ENCODE results near the gene DST. TPM values are rescaled to one million over a fixed set of nuclear protein-coding genes. Genes with fewer than 3 reads are reported as not detected.
A peak's percentile ranks its signal among the peaks of the same experiment; 100 is the strongest.

The DST gene
- total and polyA plus RNA-seq, 11 donors, result 107 to 607 (median 366) TPM

- no peak overlapping the region for H3K4me3 ChIP-seq
- peaks cover 0 to 25% (median 12%) of the 10 kb centered on the region in 12 donors for H3K4me1 ChIP-seq
- H3K27ac ChIP-seq, result no peak overlapping the region
- no peak for TF ChIP-seq CTCF (IDR thresholded peaks at IDR 0.05)
- no peak for TF ChIP-seq POLR2A (IDR thresholded peaks at IDR 0.05)
- H3K36me3 ChIP-seq, result peaks cover 0 to 100% (median 60%) of the 10 kb centered on the region in 9 donors
- WGBS, 4 donors, result 85 to 91% (median 89%) methylated on average over 2 of the region's 2 CpGs
- intact Hi-C loops (cut with DNase I), result no loop called here
- DNase-seq (no peak), ATAC-seq (no peak)
- H3K27me3 ChIP-seq, result no peaks in the 10 kb centered on the region
- H3K9me3 ChIP-seq, result no peaks in the 10 kb centered on the region
Measured at GRCh38 chr6:56488281-56488680, 154.4 kb downstream of the DST start.

GRCh38 chr6:56486681-56487080 lies 156.0 kb downstream of the DST start:
- DNase-seq, result no peak
- intact Hi-C loops (cut with DNase I), result no loop called here
- Histone ChIP-seq H3K9me3 (no peaks in the 10 kb centered on the region), H3K27ac (no peak overlapping the region), H3K4me1 (peaks cover 0 to 12% (median 5%) of the 10 kb centered on the region in 12 donors), H3K27me3 (no peaks in the 10 kb centered on the region), H3K36me3 (peaks cover 0 to 100% (median 58%) of the 10 kb centered on the region in 9 donors), H3K4me3 (no peak overlapping the region)
- TF ChIP-seq POLR2A (IDR thresholded peaks at IDR 0.05) (no peak), CTCF (IDR thresholded peaks at IDR 0.05) (no peak)
- no peak for ATAC-seq
- WGBS, 4 donors, result 90 to 98% (median 94%) methylated on average over 3 of the region's 3 CpGs

- DNase-seq, result no peak
- 87 to 92% (median 91%) methylated on average over 2 of the region's 2 CpGs for WGBS, 4 donors
- intact Hi-C loops (cut with DNase I), result no loop called here
Measured at GRCh38 chr6:56484669-56485068, 158.0 kb downstream of the DST start.

GRCh38 chr6:56483929-56484328 lies 158.8 kb downstream of the DST start:
- TF ChIP-seq CTCF (IDR thresholded peaks at IDR 0.05), result no peak
- TF ChIP-seq POLR2A (IDR thresholded peaks at IDR 0.05), result no peak
- no peaks in the 10 kb centered on the region for H3K27me3 ChIP-seq
- DNase-seq (no peak), ATAC-seq (no peak)
- intact Hi-C loops (cut with DNase I), result no loop called here
- peaks cover 0 to under 1% (median 0%) of the 10 kb centered on the region in 12 donors for H3K4me1 ChIP-seq
- H3K4me3 ChIP-seq, result no peak overlapping the region
- H3K27ac ChIP-seq, result peak overlapping the region in 1 of 12 donors; percentile 8
- H3K36me3 ChIP-seq, result peaks cover 0 to 100% (median 72%) of the 10 kb centered on the region in 9 donors
- peaks cover 0 to 8% (median 0%) of the 10 kb centered on the region in 12 donors for H3K9me3 ChIP-seq
- 80 to 94% (median 90%) methylated on average over 1 of the region's 1 CpG for WGBS, 4 donors

More at GRCh38 chr6:56484669-56485068, 158.0 kb downstream of the DST start:
- no peak overlapping the region for H3K4me3 ChIP-seq
- H3K27me3 ChIP-seq, result no peaks in the 10 kb centered on the region
- peaks cover 0 to 100% (median 65%) of the 10 kb centered on the region in 9 donors for H3K36me3 ChIP-seq
- H3K9me3 ChIP-seq, result peaks cover 0 to 1% (median 0%) of the 10 kb centered on the region in 12 donors
- no peak for ATAC-seq
- H3K27ac ChIP-seq, result peak overlapping the region in 1 of 12 donors; percentile 19
- H3K4me1 ChIP-seq, result no peaks in the 10 kb centered on the region
- no peak for TF ChIP-seq CTCF (IDR thresholded peaks at IDR 0.05)
- TF ChIP-seq POLR2A (IDR thresholded peaks at IDR 0.05), result no peak

Measured in heart left ventricle (tissue), 16 donors.